PC-3 (cell line): ENCODE results near the gene CYFIP2.

ENCODE experiments used
- EZH2 ChIP-seq: fragments of 300-600 bp; sonication (generic); IDR thresholded peaks from one replicate; pipeline ENCODE4 v1.6.1; 2017; ENCODE audit warnings: antibody characterized with exemption, mild to moderate bottlenecking, low read length; ENCODE audit not compliant: unreplicated experiment
- TF ChIP-seq, protein P1 (sequence below): fragments of 300-600 bp; sonication (generic); conservative IDR thresholded peaks from 2 replicates; pipeline ENCODE4 v1.5.1; 2017; ENCODE audit warnings: antibody characterized with exemption, low read depth, mild to moderate bottlenecking, low read length

- TF ChIP-seq, protein P1, sequence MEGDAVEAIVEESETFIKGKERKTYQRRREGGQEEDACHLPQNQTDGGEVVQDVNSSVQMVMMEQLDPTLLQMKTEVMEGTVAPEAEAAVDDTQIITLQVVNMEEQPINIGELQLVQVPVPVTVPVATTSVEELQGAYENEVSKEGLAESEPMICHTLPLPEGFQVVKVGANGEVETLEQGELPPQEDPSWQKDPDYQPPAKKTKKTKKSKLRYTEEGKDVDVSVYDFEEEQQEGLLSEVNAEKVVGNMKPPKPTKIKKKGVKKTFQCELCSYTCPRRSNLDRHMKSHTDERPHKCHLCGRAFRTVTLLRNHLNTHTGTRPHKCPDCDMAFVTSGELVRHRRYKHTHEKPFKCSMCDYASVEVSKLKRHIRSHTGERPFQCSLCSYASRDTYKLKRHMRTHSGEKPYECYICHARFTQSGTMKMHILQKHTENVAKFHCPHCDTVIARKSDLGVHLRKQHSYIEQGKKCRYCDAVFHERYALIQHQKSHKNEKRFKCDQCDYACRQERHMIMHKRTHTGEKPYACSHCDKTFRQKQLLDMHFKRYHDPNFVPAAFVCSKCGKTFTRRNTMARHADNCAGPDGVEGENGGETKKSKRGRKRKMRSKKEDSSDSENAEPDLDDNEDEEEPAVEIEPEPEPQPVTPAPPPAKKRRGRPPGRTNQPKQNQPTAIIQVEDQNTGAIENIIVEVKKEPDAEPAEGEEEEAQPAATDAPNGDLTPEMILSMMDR = no peak
- TF ChIP-seq EZH2 = no peak
Measured at GRCh38 chr5:157350939-157351801, 85.2 kb downstream of the CYFIP2 start.
